ENCODE results near the gene LRP5.

LRP5 gene

DNA sequence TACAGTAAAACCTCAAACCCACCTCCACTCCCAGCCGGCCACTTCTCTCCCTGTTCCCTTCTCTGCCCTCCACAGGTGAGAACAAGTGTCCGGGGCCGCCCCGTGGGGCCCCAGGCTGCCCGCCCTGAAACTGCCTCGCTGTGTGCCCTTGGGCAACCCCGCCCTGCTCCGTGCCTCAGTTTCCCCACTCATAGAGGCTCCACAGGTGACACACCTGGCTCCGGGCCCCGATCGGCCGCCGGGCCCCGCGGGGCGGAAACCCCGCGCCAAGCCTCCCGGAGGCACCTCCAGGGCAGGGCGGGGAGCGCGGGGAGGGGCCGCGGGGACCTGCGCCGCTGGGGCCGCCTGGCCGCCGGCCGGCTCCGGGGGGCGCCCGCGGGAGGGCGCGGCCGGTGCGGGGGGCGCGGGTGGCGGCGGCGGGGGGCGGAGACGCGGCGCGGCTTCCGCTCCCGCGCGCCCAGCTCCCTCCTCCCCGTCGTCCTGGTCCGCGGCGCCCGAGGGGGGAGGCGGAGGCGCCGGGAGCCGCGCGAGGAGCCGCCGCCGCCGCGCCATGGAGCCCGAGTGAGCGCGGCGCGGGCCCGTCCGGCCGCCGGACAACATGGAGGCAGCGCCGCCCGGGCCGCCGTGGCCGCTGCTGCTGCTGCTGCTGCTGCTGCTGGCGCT lies at the start of gene LRP5:
Gene LRP5 (plus strand): TSS at position 475 of the 663 bp plus-strand sequence. CDS start 124 bp downstream, at position 599.
- DNase-seq (ENCODE audit: low read depth) = no peak

DNA sequence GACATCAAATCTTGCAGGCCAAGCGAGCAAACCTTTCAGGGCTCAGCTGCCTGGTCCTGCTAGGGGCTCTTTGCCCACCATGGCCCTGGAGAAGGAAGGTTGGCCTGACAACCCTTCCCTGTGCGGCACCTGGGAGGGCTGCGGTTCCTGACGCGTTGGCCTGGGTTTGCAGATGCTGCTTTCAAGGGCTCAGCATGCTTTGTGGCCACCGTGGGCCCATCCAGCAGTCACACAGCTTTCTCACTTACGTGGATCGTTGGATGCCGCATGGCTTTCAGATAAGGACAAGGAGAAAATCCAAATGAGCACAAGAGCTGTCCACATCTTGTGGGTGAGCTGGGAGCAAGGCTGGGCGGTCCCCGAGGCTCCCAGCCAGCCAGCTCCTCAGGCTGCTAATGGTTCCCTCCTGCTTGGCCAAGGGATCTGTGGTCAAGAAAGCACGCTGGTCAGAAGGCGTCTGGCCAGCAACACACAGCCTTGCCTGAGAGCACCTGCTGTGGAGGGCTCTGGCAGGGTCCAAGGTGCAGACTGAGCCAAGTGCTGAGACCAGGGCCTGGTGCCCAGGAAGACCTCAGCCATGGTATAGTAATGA lies 48.9 kb upstream of the LRP5 start:
- no peak for DNase-seq (ENCODE audit: low read depth)

DNA sequence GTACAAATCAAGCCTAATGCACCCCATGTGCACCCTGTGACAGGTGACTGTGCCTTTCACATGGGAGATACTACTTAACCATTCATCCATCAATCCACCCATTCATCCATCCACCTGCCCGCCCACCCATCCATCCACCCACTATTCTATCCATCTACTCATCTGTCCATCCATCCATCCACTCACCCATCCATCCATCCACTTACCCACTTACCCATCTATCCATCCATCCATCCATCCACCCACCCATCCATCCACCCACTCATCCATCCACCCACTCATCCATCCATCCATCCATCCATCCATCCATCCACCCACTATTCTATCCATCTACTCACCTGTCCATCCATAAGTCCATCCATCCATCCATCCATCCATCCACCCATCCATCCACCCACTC lies 48.1 kb upstream of the LRP5 start:
- DNase-seq (ENCODE audit: low read depth) = no peak

DNA sequence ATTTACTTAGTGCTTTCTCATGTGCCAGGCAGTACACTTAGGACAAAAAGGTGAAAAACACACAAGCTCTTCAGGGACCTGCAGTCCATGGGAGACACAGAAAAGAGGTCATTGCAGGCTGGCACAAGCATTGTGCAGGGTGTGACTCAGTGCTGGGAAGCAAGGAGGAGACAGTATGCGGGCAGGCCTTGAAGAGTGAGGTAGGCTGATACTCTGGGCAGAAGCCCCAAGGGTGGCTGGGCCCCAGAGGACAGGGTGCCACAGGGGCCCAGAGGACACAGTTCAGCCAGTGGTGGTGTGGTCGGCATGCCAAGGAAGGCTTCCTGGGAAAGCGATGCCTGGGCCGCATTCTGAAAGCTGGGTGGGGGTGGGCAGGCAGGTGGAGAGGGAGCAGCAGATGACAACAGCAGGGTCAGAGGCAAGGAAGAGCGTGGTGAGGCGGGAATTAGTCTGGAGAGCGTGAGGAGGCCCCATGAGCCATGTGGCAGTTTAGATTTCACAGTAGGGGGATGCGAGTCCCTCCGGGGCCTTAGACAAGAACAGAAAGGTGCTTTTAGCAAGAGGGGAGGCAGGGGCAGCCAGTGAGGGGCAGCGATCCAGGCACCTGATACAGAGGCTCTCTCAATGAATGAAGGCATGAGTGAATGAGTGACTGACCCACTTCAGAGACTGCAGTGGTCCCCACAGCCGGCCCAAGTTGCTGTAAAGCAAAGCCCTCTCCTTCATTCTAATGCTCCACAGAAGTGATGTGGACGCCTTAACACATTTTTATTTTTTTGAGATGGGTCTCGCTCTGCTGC lies 47.5 kb upstream of the LRP5 start:
- DNase-seq (ENCODE audit: low read depth) = no peak

DNA sequence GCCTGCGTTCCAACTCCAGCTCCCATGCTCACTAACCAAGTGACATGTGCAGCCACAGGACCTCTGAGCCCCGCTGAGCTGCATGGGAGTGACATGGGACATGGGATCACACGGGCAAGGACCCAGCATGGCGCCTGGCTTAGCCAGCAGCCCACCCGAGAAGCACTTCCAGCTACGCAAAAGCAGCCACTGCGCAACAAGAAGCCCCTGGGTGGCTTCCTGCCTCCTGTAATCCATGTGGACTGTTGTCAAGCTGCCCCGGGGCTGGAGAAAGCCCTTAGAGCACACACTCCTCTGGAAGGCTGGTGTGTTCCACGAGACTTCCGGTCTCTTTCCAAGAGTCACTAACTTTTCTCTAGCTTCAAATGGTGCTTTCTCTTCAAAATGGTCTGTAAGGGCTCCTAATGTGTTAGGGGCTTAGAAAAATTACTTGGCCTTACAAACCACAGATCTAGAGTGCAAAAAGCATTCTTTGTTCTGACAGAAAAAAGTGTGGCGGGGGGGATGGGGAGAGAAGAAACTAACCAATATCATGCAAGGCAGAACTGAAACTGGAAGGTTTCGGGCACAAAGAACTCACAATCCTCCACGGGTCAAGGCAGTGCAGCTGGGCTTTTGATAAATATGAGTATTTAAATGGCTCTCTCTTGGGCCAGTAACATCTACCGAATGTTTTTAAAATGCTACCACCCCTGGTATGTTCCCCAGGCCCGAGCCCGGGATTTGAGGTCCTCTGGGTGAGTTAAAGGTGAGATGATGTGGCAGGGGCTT lies 46.1 kb upstream of the LRP5 start:
- no peak for DNase-seq (ENCODE audit: low read depth)

DNA sequence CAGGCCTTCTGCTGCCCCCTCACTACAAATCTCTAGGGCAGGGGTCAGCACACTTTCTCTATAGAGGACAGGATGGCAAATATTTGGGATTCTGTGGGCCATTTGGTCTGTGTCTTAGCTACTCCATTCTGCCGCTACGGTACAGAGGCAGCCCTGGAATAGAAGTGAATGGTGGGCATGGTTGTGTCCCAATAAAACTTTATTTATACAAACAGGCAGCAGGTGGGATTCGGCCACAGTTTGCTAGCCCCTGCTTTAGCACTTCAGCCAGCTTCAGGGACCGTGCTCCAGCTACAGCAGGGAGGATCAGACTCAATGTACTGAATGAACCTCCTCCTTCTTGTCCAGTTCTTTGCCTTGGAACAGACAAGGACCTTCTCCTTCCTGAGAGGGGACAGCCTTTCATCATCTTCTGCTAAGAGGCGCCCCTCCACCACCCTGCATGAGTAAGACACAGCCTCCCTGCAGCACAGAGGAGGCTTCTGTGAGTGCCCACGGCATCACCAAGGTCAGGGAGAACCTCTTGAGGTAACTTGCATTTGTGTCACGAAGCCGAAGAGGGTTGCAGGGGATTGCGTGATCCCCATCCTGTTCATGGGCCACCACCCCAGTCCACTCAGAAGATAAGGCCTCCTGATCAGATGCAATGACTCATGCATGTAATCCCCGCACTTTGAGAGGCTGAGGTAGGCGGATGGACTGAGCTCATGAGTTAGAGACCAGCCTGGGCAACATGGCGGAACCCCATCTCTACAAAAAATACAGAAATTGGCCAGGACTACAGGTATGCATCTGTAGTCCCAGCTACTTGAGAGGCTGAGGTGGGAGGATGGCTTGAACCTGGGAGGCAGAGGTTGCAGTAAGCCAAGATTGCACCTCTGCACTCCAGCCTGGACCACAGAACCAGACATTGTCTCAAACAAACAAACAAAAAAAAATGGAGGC lies 45.2 kb upstream of the LRP5 start:
- DNase-seq (ENCODE audit: low read depth) = no peak

DNA sequence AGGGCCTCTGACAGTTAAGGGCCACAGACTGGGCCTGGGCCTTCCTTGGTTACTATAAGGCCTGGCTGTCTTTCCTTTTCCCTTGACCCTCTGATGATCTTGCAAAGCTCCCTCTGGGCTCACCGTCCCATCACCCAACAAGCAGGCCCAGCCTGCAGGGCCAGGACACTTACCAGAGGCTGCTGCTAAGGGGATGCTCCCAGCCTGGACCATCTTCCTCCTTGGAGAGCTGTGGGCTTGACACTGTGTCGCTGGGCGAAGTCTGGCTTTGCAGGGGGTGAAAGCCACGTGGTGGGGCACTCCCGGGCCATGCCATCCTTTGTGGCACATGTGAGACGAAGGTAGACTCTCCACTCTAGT lies 44.5 kb upstream of the LRP5 start:
- no peak for DNase-seq (ENCODE audit: low read depth)

DNA sequence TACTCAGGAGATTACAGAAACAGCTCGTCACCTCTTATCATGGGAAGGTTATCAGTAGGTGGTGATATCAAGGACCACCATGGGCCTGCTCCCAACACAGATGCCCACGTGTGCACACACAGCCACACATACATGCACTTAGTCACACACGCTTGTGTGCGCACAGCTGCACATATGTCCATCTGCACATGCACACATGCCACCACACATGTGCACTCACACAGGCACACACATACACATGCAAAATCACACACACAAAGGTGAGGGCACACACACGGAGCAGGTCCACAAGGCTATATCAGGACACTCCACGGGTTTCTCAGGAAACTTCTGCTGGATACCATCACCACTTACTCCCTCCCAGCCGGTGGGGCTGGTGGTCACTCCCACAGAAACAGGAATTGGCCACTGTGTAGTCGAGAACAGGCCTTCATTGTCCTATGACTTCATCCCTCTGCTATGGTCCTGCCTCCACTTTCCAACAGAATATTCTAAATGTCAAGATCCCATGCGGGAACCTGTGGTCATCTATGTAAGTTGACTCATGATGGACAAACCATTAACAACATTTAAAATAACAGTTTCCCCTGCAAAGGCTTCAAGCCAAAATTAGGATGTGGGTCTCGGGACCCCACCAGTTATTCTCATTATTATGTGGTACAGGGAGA lies 42.8 kb upstream of the LRP5 start:
- no peak for DNase-seq (ENCODE audit: low read depth)

DNA sequence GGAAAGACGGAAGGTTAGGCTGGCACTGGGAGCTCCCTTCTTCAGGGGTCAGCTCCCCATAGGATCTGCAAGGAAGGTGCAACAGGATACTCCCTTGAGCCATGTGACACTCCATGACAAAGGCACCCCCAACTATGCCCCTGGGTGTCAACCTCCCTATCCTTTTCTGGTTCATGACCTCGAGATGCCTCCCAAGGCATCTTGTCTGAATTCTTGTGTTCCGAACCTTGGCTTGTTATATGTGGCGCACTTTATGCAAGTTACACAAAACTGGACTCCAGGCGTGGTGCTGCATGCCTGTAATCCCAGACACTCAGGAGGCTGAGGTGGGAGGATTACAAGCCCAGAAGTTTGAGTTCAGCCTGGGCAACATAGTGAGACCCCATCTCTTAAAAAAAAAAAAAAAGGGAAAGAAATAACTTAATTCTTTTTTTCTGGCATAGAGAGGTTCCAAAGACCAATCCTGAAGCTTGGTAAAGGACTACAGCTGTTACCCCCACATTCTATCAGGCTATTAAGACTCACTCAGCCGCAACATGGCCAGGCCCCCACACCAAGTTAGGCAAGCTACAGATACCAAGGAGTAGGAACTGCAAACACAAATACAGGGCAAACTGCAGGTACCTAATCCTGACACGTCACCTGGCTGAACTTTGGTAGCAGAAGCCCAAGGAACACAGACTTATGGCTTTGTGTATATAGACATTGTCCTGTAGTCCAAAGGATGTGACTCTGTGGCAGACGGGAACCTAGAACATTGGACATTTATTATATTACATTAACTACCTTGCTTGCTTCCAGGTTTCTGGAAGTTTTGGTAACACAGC lies 42.0 kb upstream of the LRP5 start:
- no peak for DNase-seq (ENCODE audit: low read depth)

DNA sequence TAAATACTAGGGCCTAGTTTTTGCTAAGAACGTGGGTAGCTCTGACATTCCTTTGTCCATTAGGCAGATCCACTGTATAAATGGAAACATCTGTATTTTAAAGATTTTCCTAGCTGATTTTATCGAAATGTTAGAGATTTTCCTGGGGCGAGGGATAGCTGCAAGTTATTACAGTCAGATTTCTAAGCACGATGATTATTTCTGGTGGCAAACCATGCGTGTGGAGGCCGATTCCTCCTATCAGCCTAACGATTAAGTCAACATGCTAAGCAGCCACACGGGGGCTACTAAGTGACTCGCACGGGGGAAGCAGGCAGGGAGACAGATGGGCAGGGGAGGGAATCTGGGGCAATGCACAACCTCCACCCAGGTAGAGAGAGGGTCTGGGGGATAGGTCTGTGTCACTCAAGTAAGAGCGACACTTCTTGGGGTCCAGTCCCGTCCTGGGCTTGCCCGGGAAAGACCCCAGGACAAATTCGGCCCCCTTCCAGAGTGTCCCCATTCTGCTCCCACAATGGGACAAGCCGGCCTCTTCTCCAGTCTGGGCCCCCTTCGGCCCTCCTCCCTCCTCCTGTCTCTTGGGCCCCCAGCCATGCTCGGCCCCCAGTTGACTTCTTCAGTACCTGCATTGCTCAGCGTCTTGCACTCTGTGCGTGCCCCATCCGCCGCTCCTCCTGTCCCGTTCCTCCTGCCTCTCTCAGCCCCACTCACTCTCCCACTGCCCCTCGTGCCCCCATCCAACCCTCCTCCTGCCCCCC lies 41.2 kb upstream of the LRP5 start:
- DNase-seq (ENCODE audit: low read depth) = peak; percentile 37

DNA sequence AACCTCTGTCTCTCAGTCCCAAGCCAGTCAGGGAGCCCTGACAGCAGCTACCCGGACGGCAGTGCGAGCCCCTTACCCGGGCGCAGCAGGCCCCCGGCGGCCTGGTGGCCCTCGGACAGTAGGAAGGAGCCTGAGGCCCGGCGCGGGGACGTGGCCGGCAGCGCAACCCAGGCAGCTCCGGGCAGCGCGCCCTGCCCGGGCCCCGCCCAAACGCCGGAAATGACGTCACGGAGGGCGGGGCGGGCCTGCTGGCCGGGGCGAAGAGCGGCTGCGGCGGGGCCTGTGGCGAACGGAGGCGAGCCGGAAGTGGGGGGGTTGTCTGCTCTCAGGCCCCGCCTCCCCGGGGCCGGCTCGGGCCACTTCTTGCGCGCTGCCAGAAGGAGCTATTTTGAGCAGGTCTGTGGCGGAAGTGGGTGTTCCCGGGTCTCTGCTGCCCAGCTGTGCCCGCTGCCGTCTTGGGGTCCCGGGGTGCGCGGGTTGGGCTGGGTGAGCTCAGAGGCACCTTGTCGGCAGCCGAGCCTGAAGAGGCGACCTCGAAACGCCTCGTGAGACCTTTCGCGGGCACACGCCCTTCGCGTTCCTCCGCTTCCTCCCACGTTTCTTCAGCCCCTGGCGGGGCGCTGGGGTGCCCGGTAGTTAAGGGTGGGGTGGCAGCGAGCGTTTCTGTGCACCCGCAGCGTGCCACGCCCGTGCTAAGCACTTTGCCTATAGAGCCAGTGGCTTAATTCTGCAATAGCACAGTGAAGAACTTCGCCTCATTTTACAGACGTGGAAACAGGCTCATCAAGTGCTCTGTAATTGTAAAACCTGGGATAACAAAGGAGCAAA lies 40.4 kb upstream of the LRP5 start, which contains the start of gene C11orf24:
Gene C11orf24 (minus strand): TSS at position 193 of the 828 bp plus-strand sequence. CDS start 8,206 bp downstream, outside the sequence.
- peak; percentile 90 for DNase-seq (ENCODE audit: low read depth)

DNA sequence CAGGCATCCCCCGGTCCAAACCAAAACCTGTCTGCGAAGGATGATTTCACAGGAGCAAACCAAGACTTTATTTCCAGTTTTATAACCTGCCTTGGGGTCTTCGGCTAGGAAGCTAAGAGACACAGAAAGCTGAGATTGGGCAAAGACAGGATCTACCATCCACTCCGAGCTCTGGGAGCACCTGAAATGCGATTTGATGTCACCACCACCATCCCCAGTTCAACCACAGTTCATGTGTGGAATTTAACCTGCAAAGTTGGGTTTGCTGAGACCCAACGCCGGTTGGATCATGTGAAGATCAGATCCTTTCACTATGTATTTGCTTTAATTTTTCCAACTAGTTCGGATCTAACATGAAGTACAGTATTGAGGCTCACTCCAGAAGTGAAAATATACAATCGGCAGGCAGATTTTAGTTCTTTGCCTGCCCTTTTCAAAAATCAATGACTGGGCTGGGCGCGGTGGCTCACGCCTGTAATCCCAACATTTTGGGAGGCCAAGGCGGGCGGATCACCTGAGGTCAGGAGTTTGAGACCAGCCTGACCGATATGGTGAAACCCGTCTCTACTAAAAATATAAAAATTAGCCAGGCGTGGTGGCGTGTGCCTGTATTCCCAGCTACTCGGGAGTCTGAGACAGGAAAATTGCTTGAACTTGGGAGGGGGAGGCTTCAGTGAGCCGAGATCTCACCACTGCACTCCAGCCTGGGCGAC lies 39.2 kb upstream of the LRP5 start:
- DNase-seq (ENCODE audit: low read depth) = no peak

DNA sequence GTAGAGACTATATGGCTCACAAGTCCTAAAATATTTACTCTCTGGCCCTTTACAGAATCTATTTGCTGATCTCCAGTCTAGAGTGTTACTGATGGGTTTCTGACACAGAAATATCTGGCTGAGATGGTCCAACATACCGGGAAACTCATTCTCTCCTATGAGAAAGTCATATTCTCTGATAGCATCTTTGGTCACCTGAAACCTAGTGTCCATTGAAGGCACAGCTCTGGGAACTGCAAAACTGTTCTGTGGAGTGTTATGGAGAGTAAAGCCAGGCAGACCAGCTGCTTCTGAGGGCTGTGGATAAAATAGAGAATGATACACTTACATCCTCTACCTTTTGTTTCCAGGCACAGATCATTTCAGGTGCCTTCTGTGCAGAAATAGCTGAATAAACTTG lies 38.1 kb upstream of the LRP5 start:
- no peak for DNase-seq (ENCODE audit: low read depth)

DNA sequence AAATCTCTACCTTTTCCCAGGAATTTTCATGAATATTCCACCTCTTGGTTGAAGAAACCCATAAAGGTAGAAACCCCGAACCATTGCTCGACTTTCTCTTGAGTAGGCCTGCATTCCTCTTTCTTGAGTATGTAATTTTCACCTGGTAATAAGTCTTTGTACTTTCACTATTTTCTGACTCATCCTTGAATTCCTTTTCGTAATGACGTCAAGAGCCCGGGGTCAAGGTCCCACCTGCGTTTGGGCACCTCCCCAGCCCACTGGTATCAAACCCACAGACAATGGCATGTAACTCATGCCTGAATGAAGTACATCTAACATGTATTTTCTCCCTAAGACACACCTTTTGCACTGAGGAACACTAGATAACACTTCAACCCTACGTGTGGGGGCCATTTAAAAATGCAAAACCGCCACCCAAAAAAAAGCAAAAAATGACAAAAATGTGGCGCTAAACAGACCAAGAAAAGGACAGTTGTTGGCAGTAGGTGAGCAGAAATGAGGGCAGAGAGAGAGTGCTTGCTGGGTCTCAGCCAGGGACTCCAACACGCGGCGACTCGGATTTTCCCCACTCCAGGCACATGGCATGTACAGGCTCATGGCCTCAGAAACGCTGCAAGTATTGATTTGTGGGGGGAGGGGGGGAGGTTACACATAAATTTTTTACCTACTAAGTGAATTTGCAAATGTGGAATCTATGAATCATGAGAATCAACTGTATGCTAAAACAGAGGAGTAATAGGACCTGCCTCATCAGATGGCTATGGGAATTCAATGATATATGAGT lies 36.5 kb upstream of the LRP5 start:
- DNase-seq (ENCODE audit: low read depth) = no peak

DNA sequence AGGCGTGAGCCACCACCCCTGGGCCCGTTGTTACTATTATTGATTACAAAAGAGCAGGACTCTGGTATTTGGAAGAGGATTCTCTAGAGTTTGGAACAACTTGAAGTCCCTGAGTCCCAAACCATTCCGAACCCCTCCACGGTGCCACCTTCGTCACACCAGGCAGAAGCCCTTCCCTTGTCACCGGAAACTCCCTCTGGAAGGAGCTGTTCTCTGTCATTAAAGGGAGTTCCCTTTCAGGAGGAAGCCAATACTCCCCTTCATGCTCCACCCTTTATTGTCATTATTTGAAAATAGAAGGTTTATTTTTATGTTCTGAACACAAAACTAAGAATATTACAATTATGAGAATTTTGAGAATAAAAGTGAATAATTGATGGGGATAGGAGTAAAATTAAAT lies 35.5 kb upstream of the LRP5 start:
- DNase-seq (ENCODE audit: low read depth) = no peak

DNA sequence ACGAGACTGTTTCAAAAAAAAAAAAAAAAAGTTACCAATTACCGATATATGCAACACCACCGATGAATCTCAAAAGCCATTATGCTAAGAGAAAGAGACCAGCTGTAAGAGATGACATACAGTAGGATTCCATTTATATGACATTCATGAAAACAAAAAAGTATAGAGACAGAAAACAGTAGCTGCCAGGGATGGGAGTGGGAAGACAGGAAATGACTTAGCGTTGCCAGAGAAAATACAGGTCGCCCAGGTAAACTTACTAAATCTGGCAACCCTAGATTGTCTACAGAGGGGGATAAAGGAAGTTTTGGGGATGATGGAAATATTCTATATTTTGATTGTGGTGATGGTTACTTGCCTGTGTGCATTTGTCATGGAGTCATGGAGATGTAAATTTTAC lies 32.7 kb upstream of the LRP5 start:
- no peak for DNase-seq (ENCODE audit: low read depth)
